GM21381 (cell line): Measurements from ENCODE around the gene APOBEC3C.
"Not testable (repeated sequence)": the region's sequence is repeated elsewhere in the genome, so short reads cannot be mapped to it uniquely, and the experiment has no call there.

Experiments
- ATAC-seq: cut with Tn5 transposase; IDR thresholded peaks from one replicate; pipeline ENCODE4 v1.9.1; 2021; ENCODE audit warnings: mild to moderate bottlenecking, moderate library complexity; ENCODE audit not compliant: unreplicated experiment

Gene APOBEC3C

DNA sequence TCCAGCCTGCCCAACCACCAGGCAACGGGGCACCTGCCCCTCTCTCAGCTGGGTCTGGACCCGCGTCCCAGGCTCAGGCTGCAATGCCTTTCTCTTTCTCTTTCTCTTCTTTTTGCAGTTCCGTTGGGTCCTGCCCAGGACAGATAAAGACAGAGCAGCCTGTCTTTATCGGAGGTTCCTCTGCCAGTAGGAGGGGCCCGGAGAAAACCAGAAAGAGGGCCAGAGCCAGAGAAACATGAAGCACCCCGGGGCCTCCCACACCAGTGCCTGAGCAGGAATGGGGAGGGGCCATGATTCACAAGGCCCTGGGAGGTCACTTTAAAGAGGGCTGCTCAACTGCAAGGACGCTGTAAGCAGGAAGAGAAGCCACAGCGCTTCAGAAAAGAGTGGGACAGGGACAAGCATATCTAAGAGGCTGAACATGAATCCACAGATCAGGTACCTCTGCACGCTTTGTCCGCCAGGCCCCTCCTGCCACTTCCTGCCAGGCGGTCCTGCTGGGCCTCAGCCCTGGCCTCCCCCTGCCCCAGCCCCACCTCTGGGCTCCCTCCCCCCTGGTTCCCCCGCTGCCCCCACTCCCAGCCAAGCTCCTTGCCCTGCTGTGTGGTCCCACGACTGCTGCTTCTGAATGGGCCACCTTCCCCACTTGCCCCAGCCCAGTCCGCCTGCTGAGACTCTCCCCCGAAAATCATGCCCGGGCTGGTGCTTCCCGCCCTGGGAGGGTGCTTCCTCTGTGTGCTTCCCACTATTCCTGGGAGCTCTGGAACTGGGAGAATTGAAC lies at the start of gene APOBEC3C:
Gene APOBEC3C, plus strand, starts transcription at position 316 of the 781 bp plus-strand sequence. Its CDS starts 106 bp downstream, at position 422.
- peak; percentile 81 for ATAC-seq

DNA sequence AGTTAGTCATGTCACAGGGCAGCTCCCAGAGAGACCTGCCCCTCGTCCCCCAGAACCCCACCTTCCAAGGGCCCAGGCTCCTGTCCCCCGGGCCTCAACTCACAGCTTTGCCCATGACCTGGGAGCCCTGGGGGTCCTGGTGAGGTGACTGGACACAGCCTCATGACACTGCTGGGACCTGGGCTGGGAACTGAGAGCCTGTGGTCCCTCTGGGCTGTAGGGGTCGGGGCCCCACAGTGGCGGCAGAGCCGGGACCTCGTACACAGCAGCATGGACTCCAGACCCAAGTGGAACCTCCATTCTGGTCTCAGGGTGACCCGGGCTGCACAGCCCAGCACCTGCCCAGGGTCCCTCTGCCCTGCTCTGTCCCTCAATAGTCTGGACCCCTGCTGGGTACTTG lies 49.8 kb upstream of the APOBEC3C start:
- no peak for ATAC-seq

DNA sequence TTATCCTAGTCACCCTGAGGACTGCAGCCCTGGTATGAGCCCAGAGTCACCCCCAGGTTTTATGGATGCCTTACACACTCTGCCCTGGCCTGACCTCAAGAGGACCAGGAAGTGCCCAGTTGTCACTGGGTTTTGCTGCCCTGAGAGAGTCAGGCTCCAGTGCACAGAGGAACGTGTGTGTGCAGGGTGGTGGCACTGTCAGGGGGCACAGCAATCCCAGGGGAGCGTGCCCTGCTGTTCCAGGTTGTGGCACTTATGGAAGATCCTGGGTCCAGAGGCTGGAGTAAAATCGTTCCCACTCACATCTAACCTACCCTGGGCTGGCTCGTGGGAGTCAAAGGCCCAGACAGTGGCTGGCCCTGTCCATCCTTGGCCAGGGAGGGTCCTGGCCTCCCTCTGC lies 49.1 kb upstream of the APOBEC3C start:
- ATAC-seq = no peak

DNA sequence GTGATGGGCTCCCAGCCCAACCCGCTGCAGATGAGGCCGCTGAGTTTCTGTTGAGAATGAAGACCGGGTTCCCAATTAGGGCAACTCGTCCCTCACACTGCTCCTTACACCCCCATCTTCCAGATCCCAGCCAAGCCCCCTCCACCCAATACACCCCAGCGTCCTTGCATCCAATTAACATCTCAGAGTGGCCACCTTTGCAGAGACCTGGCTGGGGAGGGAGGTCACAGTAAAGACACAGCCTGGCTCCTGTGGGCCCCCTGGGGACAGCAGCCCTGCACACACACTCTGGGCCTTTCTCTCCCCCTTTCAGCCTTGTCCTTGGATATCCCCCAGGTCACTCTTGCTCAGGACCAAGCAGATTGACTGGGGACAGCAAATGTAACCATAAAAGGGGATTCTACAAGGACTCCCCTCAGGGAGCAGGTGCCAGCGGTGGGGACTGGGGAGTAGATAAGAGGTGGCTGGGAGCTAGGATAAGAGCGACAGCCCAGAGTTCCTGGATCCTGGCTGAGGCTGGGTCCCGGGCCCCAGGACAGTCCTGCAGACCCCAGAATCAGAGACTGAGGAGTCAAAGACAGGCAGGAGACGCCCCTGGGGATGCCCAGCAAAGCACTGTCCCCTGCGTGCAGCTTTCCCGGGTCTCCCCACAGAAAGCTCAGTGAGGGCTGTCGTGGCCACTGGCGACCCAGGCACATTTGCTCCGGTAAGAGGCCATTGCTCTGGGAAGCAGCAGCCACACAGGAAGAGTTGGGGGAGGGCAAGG lies 48.3 kb upstream of the APOBEC3C start:
- no peak for ATAC-seq

DNA sequence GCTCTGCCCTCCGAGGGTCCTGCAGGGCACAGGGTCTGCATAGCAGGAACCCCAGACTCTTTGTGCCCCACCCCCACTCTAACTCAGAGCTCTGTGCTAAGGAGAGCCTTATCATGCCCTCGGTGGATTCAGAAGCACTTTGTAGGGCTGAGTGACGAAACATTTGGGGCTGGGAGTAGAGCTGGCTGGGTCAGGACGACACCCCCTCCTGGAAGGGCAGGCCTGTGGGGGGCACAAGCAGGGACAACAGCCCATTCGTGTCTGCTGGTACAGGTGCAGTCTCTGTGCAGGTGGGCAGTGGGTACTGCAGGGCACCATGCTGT lies 47.7 kb upstream of the APOBEC3C start:
- no peak for ATAC-seq

DNA sequence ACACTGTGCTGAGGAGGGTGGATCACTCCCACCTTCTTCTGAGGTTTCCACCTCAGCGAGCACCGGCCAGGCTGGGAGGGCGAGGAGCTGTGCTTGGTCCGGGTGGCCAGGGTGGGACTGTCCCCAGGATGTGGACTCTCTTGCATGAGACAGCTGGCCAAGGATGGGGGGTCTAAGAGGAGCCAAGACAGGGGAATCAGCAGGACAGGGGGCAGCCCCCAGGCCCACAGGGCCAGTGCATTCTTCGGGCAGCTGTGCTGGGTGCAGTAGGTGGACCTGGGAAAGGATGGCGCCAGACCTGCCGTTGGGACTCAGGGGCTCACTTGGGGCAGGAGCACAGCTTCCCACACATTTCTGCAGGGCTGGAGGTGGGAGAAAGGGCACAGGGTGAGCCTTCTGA lies 47.1 kb upstream of the APOBEC3C start:
- no peak for ATAC-seq

DNA sequence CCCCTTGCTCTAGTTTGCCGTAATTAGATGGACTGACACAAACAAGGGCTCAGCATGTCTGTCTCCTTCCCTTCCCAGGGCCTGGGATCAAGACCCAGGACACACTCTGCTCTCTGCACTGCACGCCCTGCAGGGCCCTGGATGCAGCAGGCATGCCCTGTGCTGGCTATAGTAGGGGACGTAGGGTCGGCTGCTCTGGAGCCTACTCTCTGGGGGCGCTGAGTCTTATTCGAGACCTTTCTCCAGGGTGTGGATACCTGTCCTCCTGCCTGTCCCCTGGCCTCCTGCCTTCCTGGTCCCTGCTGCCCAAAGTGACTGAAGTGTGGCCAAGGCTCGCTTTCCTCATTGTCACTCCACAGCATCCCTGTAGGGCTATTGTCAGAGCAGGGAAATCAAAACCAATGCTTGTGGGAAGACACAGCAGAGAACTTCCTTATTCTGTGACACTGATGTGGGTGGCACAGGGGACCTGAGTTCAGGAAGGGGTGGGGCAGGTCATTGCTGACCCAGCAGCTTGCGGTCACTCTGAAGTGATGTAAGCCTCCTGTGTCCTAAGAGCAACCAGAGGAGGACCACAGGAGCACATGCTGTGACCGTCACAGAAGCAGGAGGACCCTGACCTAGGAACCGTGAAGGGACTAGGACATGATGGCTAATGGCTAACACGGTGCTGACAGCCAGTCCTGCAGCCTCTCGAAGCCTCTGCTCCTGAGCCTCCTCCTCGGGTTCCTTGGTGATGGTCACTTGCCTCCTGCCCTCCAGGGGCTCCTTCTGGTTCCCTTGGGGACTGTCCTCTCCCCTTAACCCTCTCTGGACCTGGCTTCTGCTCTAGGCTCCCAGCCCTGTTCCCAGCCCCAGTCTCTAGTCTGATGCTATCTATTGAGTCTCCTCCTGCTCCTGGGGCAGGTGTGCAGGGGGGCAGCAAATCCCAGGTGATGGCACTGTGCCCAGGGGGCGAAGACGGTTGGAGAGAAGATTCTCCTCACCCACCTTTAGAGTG lies 46.3 kb upstream of the APOBEC3C start:
- ATAC-seq = no peak

DNA sequence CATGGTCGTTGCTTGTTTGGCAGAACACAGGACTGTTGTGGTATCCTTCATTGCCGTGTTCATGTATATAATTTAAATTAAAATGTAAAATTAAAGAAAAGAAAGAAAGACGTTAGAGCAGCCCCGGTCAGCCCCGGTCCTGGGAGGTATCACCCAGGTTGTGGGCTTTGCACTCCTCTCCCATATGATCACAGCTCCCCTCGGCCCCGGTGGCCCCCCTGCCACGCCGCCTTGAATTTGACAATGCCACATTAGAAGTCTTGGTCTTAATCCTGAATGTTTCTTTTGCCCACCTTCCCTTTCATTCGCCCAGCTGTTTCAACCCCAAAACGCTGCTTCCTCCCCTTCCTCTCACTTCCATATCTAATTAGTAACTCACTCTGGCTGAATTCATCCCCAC lies 45.3 kb upstream of the APOBEC3C start:
- no peak for ATAC-seq

DNA sequence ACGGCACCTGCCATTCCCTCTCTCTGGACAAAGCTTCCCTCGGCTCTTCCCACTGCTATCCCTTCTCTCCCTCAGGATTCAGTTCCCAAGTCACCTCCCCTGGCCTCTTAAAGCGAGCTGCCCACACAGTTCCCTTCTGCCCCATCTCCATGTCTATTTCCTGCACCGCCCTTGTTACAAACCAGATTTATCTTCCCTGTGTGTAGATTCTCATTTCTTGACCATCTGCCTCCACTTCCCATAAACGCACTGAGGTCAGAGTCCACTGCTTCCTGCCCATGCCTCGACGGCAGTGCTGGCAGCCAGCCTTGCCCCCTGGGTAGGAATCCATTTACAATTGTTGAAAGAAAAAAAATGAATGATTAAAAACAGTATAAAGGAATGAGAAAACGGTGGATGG lies 43.5 kb upstream of the APOBEC3C start:
- ATAC-seq = no peak

DNA sequence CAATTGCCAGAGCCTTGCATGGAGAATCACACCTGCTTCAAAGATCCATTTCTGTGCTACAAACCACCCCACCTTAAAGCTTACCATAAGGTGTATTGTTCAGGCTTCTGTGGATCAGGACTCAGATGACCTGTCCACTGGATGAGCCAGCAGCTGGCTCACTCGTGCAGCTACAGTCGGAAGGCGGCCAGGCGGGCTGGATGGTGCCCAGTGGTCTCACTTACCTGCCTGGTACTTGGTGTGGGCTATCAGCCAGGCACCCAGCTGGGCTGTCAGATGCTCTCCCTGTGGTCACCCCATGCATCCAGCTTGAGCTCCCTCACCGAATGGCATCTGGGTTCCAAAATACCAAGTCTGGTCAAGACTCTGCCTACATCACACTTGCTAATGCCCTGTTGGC lies 42.9 kb upstream of the APOBEC3C start:
- ATAC-seq = no peak

DNA sequence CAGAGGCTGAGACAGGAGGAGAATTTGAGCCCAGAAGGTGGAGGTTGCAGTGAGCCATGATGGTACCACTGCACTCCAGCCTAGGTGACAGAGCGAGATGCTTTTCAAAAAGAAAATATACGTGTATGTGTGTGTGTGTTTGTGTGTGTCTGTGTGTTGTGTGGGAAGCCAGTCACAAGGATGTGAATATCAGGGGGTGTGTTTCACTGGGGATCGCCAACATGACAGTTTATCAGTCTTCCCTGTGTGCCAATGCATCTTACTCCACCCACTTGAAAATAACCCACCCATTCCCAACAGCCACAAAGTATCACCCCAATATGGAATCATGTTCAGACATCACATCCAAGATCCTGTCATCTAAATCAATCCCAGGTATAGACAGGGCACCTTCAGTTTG lies 42.3 kb upstream of the APOBEC3C start:
- ATAC-seq = no peak

DNA sequence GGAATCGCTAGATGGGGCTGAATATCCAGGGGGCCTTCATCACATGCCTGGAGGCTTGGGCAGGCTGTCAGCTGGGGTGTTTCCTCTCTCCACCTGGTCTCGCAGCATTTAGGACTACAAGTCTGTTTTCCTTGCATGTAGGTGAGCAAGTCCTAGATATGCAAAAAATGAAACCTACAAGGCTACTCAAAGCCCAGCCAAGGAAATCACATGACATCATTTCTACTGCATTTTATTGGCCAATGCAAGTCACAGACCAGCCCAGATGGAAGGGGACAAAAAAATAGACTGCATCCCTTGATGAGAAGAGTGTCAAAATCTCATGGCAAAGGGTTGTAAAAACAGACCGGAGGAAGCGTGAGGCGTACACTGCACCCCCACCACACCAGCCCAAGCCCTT lies 41.5 kb upstream of the APOBEC3C start:
- no peak for ATAC-seq

DNA sequence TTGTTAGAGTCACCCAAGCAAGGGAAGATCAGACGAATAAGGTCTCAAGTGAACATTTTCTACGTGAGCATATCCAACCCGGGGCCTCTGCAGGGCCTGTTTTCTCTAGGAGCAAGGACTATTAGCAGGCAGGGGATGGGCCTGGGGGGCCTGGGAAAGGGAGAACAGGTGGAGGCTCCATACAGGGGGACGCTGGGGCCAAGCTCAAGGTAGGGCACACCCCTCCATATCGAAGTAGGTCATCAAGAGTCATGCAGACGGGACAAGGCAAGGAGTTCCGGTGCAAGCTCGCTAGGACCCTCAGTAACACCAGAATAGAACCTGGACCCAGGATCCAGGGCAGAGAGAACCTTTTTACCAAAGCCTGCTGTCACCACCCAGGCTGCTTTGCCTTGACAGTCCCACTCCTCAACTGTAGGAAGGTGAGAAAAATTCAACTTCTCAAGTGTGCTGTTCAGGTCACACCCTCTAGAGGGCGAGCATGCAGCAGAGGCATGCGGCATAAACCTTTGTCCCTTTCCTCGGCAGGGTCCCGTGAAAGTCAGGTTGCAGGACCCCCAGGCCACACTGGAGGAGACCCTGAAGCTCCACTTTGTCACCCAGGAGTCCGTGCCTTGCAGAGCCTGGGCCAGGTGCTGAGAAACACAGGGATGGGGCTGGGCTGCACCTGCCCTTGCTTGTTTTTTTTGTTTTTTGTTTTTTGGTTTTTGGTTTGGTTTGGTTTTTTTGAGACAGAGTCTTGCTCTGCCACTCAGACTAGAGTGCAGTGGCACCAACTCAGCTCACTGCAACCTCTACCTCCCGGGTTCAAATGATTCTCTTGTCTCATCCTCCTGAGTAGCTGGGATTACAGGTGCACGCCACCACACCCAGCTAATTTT lies 40.5 kb upstream of the APOBEC3C start:
- no peak for ATAC-seq

DNA sequence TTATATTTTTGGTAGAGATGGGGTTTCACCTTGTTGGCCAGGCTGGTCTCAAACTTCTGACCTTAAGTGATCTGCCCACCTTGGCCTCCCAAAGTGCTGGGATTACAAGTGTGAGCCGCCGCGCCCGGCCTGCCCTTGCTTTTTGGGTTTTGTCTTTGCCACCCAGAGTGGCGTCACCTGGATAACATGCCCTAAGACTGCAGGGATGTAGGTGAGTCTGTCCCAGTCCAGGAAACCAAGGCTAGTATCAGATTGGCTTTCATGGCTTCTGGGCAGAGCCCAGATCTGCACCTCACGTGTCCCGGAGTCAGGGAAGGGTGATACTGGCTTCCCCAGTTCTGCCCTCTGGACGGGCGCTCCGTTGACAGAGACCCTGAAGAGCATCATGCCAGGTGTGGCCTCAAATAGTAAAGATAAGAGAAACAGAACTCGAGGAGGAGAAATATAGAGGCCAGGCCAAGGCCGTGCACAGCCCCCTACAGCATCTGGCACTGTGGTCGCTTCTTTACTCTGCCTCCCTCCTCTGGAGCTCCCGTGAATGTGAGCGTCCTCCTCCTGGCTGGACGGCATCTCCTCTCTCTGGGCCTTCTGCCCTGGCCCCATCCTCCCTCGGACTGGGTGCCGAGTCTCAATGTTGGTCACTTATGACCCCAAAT lies 39.8 kb upstream of the APOBEC3C start:
- ATAC-seq = no peak

DNA sequence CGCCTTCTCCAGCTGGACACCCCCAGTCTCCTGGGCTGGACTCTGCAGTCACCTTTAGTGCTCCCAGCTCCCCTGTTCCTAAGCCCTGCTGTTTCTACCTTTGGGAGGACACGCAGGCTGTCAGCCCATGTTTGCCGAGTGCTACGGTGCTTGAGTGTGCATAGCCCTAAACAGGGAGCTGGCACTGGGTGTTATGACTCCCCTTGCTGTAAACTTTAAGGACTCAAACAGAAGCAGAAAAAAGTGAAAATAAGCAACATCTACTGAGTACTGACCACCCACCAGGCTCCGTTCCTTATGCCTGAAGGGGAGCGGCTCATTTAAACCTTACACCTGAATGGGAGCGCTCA lies 39.3 kb upstream of the APOBEC3C start:
- ATAC-seq = no peak

DNA sequence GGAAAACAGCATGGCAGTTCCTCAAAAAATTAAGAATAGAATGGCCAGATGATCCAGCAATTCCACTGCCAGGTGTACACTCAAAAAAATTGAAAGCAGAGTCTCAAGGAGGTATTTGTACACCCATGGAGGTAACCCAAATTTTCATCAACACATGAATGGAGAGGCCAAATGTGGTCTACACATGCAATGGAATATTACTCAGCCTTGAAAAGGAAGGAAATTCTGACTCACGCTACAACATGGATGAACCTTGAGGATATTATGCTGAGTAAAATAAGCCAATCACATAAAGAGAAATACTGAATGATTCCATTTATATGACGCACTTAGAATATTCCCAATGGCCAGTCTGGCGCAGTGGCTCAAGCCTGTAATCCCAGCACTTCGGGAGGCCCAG lies 36.8 kb upstream of the APOBEC3C start:
- ATAC-seq = not testable (repeated sequence)

DNA sequence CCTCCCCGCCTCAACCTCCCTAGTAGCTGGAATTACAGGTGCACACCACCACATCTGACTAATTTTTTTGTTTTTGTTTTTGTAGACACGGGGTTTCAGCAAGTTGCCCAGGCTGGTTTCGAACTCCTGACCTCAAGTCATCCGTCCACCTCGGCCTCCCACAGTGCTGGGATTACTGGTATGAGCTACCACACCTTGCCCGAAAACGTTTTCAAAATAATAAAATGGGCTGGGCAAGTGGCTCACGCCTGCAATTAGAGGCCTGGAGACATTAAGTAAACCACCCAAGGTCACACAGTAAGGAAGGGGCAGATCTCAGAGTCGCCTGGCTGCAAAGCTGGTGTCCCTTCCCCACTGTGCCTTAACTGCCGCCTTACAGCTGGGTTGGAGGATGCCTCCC lies 33.5 kb upstream of the APOBEC3C start:
- not testable (repeated sequence) for ATAC-seq

DNA sequence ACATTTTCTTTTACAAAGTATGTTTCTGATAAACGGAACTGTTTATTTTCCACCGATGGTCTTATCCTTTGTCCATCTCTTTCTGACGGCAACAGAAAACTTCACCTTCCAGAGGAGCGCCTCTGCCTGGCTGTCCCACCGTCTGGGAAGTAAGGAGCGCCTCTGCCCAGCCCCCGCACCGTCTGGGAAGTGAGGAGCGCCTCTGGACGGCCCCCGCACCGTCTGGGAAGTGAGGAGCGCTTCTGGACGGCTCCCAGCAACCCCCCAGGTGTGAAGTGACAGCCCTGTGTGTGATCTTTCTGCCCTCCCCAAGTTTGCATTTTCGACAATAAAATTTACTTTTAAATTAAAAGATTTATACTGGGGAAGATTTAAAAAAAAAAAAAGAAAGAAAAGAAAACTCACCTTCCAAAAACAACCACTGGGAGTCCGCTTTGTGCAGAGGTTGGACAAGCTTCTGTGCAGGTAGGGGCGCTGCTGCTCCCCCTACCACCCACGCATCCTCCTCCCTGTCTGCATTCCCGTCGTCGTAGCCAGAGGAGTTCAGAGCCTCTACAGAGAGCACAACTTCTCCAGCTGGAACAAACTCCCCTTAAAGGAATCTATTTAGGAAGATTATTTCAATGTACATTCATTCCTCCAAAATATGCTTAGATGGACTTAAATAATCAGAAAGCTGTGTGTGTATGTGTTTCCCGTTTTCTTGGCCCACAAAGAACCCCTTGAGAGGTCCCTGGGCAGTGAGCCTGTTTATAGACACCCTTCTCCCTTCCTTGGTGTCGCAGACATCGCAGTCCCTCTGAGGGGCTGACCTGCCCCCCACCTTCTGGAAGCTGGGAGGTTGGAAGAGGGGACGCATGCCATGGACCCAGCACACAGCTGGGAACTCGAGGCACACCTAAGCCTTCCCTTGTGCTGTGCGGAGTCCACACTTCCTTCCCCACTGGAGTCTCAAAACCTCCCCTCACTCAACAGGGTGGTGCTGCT lies 32.8 kb upstream of the APOBEC3C start:
- ATAC-seq = no peak
